Measurements from ENCODE around the gene GPR161. TPM values are rescaled to one million over a fixed set of nuclear protein-coding genes. Genes with fewer than 3 reads are reported as not detected.

The GPR161 gene
- total and polyA plus RNA-seq, 2 donors from 2014 or later = 1.4 to 4.2 TPM

GRCh38 chr1:168105846-168106245, 30.9 kb downstream of the GPR161 start:
- FAIRE-seq (no peak), DNase-seq (no peak)
- H3K36me3 ChIP-seq (ENCODE audit: control insufficient read depth in 2 of 3, insufficient read depth in 3 of 3, low read length in 3 of 3) = no peaks in the 10 kb centered on the region
- no peaks in the 10 kb centered on the region for H3K27me3 ChIP-seq (ENCODE audit: control insufficient read depth, insufficient read depth, low read length)
- intact Hi-C loops (cut with DNase I) = no loop called here
- no peak overlapping the region for H3K4me3 ChIP-seq (ENCODE audit: low read length in 3 of 3)
- no peaks in the 10 kb centered on the region for H3K4me1 ChIP-seq (ENCODE audit: control insufficient read depth in 2 of 3, insufficient read depth in 2 of 3, low read depth in 1 of 3, low read length in 3 of 3)
- no peak overlapping the region for H3K27ac ChIP-seq (ENCODE audit: low read depth in 2 of 2, low read length in 2 of 2)
- no peak overlapping the region for H3K9ac ChIP-seq (ENCODE audit: low read length in 3 of 3)
- no peaks in the 10 kb centered on the region for H3K9me3 ChIP-seq (ENCODE audit: control insufficient read depth in 2 of 3, insufficient read depth in 1 of 3, low read length in 3 of 3)
- no peak for TF ChIP-seq CTCF (IDR thresholded peaks at IDR 0.05; ENCODE audit: borderline replicate concordance, extremely low read depth, insufficient read depth)

- DNase-seq (no peak), FAIRE-seq (no peak)
- no peak overlapping the region for H3K9ac ChIP-seq (ENCODE audit: low read length in 3 of 3)
- no peak overlapping the region for H3K4me3 ChIP-seq (ENCODE audit: low read length in 3 of 3)
- H3K4me1 ChIP-seq (ENCODE audit: control insufficient read depth in 2 of 3, insufficient read depth in 2 of 3, low read depth in 1 of 3, low read length in 3 of 3) = no peaks in the 10 kb centered on the region
- intact Hi-C loops (cut with DNase I) = no loop called here
- no peaks in the 10 kb centered on the region for H3K27me3 ChIP-seq (ENCODE audit: control insufficient read depth, insufficient read depth, low read length)
- no peak for TF ChIP-seq CTCF (IDR thresholded peaks at IDR 0.05; ENCODE audit: borderline replicate concordance, extremely low read depth, insufficient read depth)
- H3K36me3 ChIP-seq (ENCODE audit: control insufficient read depth in 2 of 3, insufficient read depth in 3 of 3, low read length in 3 of 3) = no peaks in the 10 kb centered on the region
- H3K9me3 ChIP-seq (ENCODE audit: control insufficient read depth in 2 of 3, insufficient read depth in 1 of 3, low read length in 3 of 3) = no peaks in the 10 kb centered on the region
- H3K27ac ChIP-seq (ENCODE audit: low read depth in 2 of 2, low read length in 2 of 2) = no peak overlapping the region
Measured at GRCh38 chr1:168104535-168104934, 32.2 kb downstream of the GPR161 start.

GRCh38 chr1:168102487-168102886, 34.2 kb downstream of the GPR161 start:
- no peak for FAIRE-seq
- H3K27me3 ChIP-seq (ENCODE audit: control insufficient read depth, insufficient read depth, low read length) = no peaks in the 10 kb centered on the region
- H3K36me3 ChIP-seq (ENCODE audit: control insufficient read depth in 2 of 3, insufficient read depth in 3 of 3, low read length in 3 of 3) = no peaks in the 10 kb centered on the region
- no peak overlapping the region for H3K9ac ChIP-seq (ENCODE audit: low read length in 3 of 3)
- H3K4me3 ChIP-seq (ENCODE audit: low read length in 3 of 3) = no peak overlapping the region
- no peaks in the 10 kb centered on the region for H3K4me1 ChIP-seq (ENCODE audit: control insufficient read depth in 2 of 3, insufficient read depth in 2 of 3, low read depth in 1 of 3, low read length in 3 of 3)
- DNase-seq = no peak
- intact Hi-C loops (cut with DNase I) = no loop called here
- no peak for TF ChIP-seq CTCF (IDR thresholded peaks at IDR 0.05; ENCODE audit: borderline replicate concordance, extremely low read depth, insufficient read depth)
- no peaks in the 10 kb centered on the region for H3K9me3 ChIP-seq (ENCODE audit: control insufficient read depth in 2 of 3, insufficient read depth in 1 of 3, low read length in 3 of 3)
- no peak overlapping the region for H3K27ac ChIP-seq (ENCODE audit: low read depth in 2 of 2, low read length in 2 of 2)

- Histone ChIP-seq H3K9me3 (ENCODE audit: control insufficient read depth in 2 of 3, insufficient read depth in 1 of 3, low read length in 3 of 3) (no peaks in the 10 kb centered on the region), H3K36me3 (ENCODE audit: control insufficient read depth in 2 of 3, insufficient read depth in 3 of 3, low read length in 3 of 3) (no peaks in the 10 kb centered on the region), H3K9ac (ENCODE audit: low read length in 3 of 3) (no peak overlapping the region), H3K4me3 (ENCODE audit: low read length in 3 of 3) (no peak overlapping the region), H3K27ac (ENCODE audit: low read depth in 2 of 2, low read length in 2 of 2) (no peak overlapping the region), H3K27me3 (ENCODE audit: control insufficient read depth, insufficient read depth, low read length) (no peaks in the 10 kb centered on the region), H3K4me1 (ENCODE audit: control insufficient read depth in 2 of 3, insufficient read depth in 2 of 3, low read depth in 1 of 3, low read length in 3 of 3) (no peaks in the 10 kb centered on the region)
- TF ChIP-seq CTCF (IDR thresholded peaks at IDR 0.05; ENCODE audit: borderline replicate concordance, extremely low read depth, insufficient read depth) = no peak
- intact Hi-C loops (cut with DNase I) = no loop called here
- DNase-seq (no peak), FAIRE-seq (no peak)
Measured at GRCh38 chr1:168101336-168101735, 35.4 kb downstream of the GPR161 start.
